ENCODE data around the gene CIC. TPM values are rescaled to one million over a fixed set of nuclear protein-coding genes. Genes with fewer than 3 reads are reported as not detected.

The CIC gene
- total RNA-seq, 1 experiment from 2014 or later: 75.5 TPM

GRCh38 chr19:42313840-42314755, 45.0 kb downstream of the CIC start:
- BruUV-seq (replicated peaks): no TSS peak
- Mint-ChIP-seq H3K9me3 (ENCODE audit: low read depth, unreplicated experiment) (no peaks in the 10 kb centered on the region), H3K27me3 (ENCODE audit: unreplicated experiment) (peaks cover 51% of the 10 kb centered on the region), H3K4me3 (ENCODE audit: low read depth, unreplicated experiment) (peak overlapping the region; percentile 63), H3K27ac (ENCODE audit: unreplicated experiment) (no peak overlapping the region), H3K36me3 (ENCODE audit: insufficient read depth, unreplicated experiment) (peaks cover 16% of the 10 kb centered on the region), H3K4me1 (ENCODE audit: low read depth, unreplicated experiment) (peaks cover 14% of the 10 kb centered on the region)
- intact Hi-C loops (cut with micrococcal nuclease; ENCODE audit: unreplicated experiment): no loop called here
- DNase-seq: no peak
- CTCF ChIA-PET: interaction anchor here (1.1 kb wide), 1 partner anchor 238 kb away, joined by 3 read pairs; the partner anchor contains the start of gene ZNF574
- no peak for TF ChIP-seq CTCF (IDR thresholded peaks at IDR 0.05; ENCODE audit: unreplicated experiment)

GRCh38 chr19:42315024-42315423, 46.0 kb downstream of the CIC start:
- H3K9me3 Mint-ChIP-seq (ENCODE audit: low read depth, unreplicated experiment): no peaks in the 10 kb centered on the region
- DNase-seq: no peak
- intact Hi-C loops (cut with micrococcal nuclease; ENCODE audit: unreplicated experiment): no loop called here
- CTCF ChIA-PET: no interaction called here
- H3K36me3 Mint-ChIP-seq (ENCODE audit: insufficient read depth, unreplicated experiment): peaks cover 16% of the 10 kb centered on the region
- H3K27ac Mint-ChIP-seq (ENCODE audit: unreplicated experiment): no peak overlapping the region
- H3K27me3 Mint-ChIP-seq (ENCODE audit: unreplicated experiment): peaks cover 54% of the 10 kb centered on the region
- H3K4me3 Mint-ChIP-seq (ENCODE audit: low read depth, unreplicated experiment): no peak overlapping the region
- BruUV-seq (replicated peaks): no TSS peak
- H3K4me1 Mint-ChIP-seq (ENCODE audit: low read depth, unreplicated experiment): peaks cover 14% of the 10 kb centered on the region
- no peak for TF ChIP-seq CTCF (IDR thresholded peaks at IDR 0.05; ENCODE audit: unreplicated experiment)

- peaks cover 16% of the 10 kb centered on the region for H3K36me3 Mint-ChIP-seq (ENCODE audit: insufficient read depth, unreplicated experiment)
- peak overlapping the region; percentile 44 for H3K4me3 Mint-ChIP-seq (ENCODE audit: low read depth, unreplicated experiment)
- H3K4me1 Mint-ChIP-seq (ENCODE audit: low read depth, unreplicated experiment): peaks cover 14% of the 10 kb centered on the region
- H3K9me3 Mint-ChIP-seq (ENCODE audit: low read depth, unreplicated experiment): no peaks in the 10 kb centered on the region
- H3K27ac Mint-ChIP-seq (ENCODE audit: unreplicated experiment): peak overlapping the region; percentile 15
- CTCF ChIA-PET: interaction anchor here (0.5 kb wide), 1 partner anchor 93 kb away, joined by 12 read pairs; no protein-coding TSS in a partner anchor
- H3K27me3 Mint-ChIP-seq (ENCODE audit: unreplicated experiment): peaks cover 58% of the 10 kb centered on the region
- no peak for TF ChIP-seq CTCF (IDR thresholded peaks at IDR 0.05; ENCODE audit: unreplicated experiment)
- DNase-seq: peak; percentile 71
- intact Hi-C loops (cut with micrococcal nuclease; ENCODE audit: unreplicated experiment): no loop called here
- BruUV-seq (replicated peaks): no TSS peak
These were observed 47.5 kb downstream of the CIC start for GRCh38 chr19:42316223-42317211.

GRCh38 chr19:42317535-42317934, 48.5 kb downstream of the CIC start:
- Mint-ChIP-seq H3K27ac (ENCODE audit: unreplicated experiment) (no peak overlapping the region), H3K27me3 (ENCODE audit: unreplicated experiment) (peaks cover 58% of the 10 kb centered on the region), H3K36me3 (ENCODE audit: insufficient read depth, unreplicated experiment) (peaks cover 16% of the 10 kb centered on the region), H3K9me3 (ENCODE audit: low read depth, unreplicated experiment) (no peaks in the 10 kb centered on the region), H3K4me3 (ENCODE audit: low read depth, unreplicated experiment) (no peak overlapping the region), H3K4me1 (ENCODE audit: low read depth, unreplicated experiment) (peaks cover 14% of the 10 kb centered on the region)
- intact Hi-C loops (cut with micrococcal nuclease; ENCODE audit: unreplicated experiment): no loop called here
- no TSS peak for BruUV-seq (replicated peaks)
- CTCF ChIA-PET: no interaction called here
- no peak for DNase-seq
- TF ChIP-seq CTCF (IDR thresholded peaks at IDR 0.05; ENCODE audit: unreplicated experiment): no peak

Data from Calu3 (cell line).